Fibroblast of skin of right biceps (primary cell): Measurements from ENCODE around the gene TWNK.
"Not testable (repeated sequence)": the region's sequence is repeated elsewhere in the genome, so short reads cannot be mapped to it uniquely, and the experiment has no call there.

Experiments
- DNase-seq: peaks from one replicate; pipeline ENCODE4 v3.0.0-alpha.2; 2013

The TWNK gene

DNA sequence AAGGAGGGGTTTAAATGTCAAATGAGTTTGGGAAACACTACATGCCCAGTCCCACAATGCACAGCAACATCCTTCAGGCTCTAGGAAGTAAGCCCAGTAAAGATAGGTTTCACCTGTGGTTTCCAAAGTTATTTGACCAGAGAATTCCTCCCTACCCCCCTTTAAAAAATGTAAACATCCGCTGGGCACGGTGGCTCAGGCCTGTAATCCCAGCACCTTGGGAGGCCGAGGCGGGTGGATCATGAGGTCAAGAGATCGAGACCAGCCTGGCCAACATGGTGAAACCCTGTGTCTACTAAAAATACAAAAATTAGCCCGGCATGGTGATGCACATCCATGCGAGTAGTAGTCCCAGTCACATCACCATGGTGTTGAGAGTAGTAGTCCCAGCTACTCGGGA lies 11.9 kb upstream of the TWNK start:
- not testable (repeated sequence) for DNase-seq

DNA sequence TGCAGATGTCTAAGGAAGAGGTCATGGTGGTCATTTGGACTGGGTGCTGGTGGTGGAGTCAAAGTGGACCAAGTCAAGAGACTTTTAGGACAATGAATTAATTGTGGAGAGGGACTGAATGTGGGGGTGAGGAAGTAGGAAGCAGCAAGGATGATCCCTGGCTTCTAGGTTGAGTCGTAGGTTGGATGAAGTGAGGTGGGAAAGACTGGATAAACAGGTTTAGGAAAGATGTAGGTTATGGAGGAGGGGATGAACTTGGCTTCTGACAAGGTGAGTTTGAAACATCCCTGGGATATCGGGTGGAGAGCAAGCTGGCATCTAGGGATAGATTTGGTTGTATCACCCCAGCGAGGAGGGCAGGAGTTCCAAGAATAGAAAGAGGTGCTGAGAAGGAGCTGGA lies 10.4 kb upstream of the TWNK start:
- no peak for DNase-seq

DNA sequence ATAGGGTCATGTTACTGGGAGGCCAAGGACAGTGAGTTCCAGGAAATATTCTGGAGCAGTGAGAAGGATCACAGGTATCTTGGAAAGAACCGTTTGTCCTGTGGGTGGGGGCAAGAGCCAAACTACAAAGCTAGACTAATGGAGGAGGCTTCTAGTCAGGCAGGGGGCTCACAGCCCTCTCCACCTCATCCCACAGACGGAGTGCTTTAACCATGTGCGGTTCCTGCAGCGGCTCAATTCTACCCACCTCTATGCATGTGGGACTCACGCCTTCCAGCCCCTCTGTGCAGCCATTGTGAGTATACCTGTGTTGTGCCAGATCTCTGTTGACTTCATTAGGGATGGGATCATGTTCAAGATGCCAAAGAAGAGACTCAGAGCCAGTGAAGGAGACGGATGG lies 9.9 kb upstream of the TWNK start:
- no peak for DNase-seq

DNA sequence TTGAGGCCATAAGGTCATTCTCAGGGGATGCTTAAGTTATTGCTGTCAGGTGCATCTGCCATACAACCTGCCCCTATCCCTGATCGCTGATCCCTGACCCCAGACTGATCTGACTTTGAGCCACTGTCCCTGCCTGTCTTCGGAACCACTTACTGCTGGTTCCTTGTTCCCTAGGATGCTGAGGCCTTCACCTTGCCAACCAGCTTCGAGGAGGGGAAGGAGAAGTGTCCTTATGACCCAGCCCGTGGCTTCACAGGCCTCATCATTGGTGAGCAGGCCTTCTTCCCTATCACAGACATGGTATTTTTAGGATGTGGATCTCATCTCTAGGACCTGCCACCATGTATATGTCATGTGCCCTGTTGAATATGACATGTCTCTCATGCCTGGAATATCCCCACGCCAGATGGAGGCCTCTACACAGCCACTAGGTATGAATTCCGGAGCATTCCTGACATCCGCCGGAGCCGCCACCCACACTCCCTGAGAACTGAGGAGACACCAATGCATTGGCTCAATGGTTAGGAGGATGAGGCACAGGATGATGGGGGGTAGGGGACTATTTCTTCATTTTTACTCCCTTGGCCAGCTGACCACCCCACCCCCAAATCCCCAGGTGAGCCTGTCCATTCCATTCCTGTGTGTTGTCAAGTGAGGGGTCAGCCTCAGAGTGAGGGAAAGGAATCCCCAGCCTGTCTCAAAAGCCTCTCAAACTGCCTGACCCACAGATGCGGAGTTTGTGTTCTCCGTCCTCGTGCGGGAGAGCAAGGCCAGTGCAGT lies 9.0 kb upstream of the TWNK start:
- DNase-seq = no peak

DNA sequence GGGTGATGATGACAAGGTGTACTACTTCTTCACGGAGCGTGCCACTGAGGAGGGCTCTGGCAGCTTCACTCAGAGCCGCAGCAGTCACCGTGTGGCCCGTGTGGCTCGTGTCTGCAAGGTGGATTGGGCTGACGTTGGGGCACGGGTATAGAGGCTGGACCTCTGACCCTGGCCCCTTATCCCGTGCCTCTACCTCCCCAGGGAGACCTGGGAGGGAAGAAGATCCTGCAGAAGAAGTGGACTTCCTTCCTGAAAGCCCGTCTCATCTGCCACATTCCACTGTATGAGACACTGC lies 8.5 kb upstream of the TWNK start:
- no peak for DNase-seq

DNA sequence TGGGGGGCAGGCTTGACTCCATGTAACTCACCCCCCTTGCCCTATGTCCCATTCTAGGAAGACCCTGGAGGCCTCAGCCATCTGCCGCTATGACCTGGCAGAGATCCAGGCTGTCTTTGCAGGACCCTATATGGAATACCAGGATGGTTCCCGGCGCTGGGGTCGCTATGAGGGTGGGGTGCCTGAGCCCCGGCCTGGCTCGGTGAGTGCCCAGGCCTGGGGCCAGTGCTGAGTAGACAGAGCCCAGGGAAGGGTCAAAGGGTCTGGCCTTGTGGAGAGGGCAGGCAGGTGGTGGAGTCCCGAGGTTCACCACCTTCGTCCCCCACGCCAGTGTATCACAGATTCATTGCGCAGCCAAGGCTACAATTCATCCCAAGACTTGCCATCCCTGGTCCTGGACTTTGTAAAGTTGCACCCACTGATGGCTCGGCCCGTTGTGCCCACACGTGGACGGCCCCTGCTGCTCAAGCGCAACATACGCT lies 7.5 kb upstream of the TWNK start:
- no peak for DNase-seq

DNA sequence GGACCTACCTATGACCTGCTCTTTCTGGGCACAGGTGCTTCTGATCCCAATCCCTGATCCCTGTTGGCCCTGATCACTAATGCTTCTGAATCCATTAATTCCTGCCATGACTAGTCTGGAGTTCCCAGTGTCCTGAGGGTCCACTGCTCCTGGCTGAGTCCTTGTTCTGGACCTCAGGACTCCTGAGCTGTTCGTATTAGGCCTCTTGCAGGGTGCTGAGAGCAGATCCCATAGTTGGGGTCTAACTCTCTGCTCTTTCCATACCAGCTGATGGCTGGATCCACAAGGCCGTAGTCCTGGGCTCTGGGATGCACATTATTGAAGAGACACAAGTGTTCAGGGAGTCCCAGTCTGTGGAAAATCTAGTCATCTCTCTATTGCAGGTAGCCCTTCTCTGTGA lies 7.0 kb upstream of the TWNK start:
- DNase-seq = no peak

DNA sequence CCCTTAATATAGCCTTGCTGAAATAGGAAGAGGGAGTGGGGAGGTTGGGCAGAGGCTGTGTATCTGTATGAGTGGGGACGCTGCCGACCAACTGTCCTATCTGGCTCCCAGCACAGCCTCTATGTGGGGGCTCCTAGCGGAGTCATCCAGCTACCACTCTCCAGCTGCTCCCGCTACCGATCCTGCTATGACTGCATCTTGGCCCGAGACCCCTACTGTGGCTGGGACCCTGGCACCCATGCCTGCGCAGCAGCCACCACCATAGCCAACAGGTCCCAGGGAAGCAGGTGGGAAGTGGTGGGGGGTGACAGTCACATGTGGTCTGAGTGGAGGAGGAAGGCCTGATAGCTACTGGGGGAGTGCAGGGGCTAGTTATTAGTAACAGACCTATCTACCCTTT lies 6.6 kb upstream of the TWNK start:
- no peak for DNase-seq

DNA sequence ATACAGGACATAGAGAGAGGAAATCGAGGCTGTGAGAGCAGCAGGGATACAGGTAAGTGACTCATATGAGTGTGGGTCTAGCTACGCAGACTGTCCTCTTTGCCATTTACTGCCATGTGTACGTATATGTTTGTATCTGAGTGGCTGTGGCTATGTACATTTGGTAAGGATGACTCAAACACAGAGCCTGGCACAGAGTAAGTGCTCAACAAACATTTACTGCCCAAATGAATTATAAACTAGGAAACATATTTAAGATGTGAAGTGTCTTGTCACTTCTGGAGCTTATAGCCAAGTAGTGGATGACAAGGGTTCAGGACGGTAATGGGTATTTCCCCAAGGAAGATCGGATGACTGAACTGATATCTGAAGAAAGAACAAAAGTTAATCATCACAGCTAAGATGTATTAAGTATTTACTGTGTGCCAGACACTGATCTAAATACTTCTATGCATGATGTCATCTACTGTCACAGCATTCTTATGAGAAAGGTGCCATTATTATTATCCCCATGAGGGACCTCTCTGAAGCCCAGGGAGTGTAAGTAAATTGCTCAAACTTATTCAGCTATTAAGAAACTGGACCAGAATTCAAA lies 6.1 kb upstream of the TWNK start:
- no peak for DNase-seq

DNA sequence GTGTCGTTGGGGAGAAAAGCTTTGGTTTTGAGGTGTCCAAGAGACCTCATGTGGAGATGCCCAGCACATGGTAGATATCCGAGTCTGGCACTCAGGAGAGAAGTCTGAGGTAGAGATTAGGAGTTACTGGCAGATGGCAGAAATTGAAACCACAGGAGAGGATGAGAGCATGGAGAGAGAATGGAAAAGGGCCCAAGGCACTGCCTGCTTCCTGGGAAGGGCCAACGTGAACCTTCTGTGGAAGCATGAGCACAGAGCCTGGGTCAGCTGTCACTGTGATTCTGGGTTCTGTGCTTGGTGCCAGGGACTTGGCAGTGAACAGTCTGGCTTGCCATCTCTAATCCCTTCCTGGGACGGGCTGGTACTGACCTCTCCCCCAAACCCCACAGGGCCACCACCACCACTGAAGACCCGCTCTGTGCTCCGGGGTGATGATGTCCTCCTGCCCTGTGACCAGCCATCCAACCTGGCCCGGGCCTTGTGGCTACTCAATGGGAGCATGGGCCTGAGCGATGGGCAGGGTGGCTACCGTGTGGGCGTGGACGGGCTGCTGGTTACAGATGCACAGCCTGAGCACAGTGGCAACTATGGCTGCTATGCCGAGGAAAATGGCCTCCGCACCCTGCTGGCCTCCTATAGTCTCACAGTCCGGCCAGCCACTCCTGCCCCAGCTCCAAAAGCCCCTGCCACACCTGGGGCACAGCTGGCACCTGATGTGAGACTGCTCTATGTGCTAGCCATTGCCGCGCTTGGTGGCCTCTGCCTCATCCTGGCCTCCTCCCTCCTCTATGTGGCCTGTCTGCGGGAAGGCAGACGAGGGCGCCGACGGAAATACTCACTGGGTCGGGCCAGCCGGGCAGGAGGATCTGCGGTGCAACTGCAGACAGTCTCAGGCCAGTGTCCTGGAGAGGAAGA lies 4.2 kb upstream of the TWNK start:
- no peak for DNase-seq

DNA sequence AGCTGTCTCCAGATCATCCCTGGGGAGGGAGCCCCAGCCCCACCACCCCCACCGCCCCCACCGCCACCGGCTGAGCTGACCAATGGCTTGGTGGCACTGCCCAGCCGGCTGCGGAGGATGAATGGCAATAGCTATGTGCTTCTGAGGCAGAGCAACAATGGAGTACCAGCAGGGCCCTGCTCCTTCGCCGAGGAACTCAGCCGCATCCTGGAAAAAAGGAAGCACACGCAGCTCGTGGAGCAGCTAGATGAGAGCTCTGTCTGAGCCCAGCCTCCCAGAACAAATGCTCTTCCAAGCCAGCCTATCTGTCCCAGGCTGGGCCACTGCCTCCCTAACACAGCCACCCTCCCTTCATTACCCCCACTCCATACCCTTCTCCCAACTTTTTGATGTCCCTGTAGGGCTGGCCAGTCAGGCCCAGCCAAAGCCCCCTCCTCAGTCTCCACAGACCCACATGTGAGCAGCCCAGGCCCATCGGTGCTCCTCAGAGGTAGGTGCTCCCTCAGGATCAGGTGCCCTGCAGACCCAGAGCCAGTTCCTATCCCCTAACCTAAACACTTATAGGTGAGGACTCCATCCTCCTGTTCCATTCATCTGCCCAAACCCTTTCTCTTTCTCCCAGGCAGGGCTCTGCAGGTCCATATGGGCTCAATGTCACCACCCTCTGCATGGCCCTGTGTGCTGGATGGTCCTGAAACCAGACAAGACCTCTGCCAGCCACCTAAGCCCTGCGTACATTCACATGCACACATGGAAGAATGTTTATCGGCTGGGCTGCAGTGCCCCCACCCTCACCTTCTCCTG lies 3.3 kb upstream of the TWNK start:
- no peak for DNase-seq

DNA sequence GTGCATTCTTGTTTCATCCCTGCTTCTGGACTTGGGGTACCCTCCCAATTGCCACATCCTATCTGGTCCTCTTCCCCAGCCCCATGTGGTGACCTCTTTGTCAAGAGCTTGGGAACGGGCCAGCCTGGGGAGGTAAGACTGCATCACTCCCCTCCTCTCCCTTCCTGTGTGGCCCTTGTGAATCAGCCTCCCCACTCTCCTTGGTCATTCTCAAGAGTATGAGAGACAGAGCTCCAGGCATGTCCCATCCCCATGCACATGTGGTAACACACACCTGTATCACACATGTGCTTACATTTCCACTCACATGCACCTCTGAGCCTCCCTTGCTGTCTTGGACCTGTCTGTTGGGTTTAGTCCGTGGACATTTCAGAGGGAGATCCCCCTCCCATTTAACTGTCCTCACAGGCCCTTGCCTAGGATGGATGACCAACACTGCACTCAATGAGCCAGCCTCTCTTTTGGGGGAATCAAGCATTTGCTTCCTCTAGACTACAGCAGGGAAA lies 2.6 kb upstream of the TWNK start:
- no peak for DNase-seq

DNA sequence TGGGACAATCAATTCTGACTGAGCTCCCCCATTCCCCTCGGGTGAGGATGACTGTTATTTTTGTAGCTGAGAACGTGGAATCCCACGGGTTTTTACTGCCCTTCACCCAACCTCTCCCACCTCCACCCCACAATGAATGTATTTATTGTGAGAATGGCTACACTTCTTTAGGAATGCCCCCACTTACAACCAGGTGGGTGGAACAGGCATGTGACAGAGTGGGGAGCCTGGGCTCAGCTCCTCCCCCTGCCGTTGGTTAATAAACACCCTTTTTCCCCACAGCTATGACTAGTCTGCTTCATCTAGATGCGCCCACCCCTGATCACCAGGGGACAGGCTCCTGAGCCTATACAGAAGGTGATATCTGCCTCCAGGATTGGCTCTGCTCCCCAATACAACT lies 2.0 kb upstream of the TWNK start:
- DNase-seq = no peak

DNA sequence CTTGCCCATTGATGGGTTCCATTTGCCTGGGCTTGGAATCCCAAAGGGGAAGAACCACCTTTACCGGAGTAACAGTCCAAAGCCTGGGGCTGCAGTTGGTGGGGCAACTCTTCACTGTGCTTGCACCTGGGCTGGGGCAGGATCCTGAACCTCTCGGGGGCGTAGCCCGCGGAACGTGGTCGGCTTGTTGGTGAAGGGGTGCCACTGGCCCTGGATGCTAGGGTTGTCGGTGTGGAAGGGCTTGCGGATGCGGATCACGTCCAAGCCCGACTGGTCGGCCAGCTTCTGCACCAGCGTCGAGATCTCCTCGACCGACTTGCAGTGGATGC lies 756 bp upstream of the TWNK start:
- no peak for DNase-seq

DNA sequence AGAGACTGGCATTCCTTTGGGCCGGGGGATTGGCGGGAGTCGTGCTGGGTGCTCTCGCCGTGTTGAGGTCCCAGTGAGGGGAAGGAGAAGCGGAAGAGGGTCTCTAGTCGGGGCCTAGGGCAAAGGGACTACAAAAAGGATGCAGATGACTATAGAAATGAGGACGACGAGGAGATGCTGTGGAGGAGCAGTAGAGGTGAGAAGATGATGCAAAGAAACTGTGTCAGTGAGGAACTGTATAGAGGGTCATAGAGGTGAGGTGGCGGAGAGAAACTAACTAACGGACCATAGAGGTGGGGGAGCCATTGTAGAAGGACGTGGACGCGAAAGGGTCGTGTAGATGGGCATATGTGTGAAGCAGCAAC lies 324 bp downstream of the TWNK start:
- no peak for DNase-seq

DNA sequence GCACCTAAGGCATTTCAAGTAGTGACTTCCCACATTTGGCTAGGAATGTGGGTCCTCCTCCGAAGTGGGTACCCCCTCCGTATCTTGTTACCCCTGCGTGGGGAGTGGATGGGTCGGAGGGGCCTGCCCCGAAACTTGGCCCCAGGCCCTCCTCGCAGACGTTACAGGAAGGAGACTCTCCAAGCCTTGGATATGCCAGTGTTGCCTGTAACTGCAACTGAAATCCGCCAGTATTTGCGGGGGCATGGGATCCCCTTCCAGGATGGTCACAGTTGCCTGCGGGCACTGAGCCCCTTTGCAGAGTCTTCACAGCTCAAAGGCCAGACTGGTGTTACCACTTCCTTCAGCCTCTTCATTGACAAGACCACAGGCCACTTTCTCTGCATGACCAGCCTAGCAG lies 823 bp downstream of the TWNK start:
- no peak for DNase-seq

DNA sequence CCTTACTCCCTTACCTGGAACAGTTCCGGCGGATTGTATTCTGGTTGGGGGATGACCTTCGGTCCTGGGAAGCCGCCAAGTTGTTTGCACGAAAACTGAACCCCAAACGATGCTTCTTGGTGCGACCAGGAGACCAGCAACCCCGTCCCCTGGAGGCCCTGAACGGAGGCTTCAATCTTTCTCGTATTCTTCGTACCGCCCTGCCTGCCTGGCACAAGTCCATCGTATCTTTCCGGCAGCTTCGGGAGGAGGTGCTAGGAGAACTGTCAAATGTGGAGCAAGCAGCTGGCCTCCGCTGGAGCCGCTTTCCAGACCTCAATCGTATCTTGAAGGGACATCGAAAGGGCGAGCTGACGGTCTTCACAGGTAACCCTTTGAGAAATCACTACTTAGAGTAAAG lies 1.7 kb downstream of the TWNK start:
- DNase-seq = no peak

DNA sequence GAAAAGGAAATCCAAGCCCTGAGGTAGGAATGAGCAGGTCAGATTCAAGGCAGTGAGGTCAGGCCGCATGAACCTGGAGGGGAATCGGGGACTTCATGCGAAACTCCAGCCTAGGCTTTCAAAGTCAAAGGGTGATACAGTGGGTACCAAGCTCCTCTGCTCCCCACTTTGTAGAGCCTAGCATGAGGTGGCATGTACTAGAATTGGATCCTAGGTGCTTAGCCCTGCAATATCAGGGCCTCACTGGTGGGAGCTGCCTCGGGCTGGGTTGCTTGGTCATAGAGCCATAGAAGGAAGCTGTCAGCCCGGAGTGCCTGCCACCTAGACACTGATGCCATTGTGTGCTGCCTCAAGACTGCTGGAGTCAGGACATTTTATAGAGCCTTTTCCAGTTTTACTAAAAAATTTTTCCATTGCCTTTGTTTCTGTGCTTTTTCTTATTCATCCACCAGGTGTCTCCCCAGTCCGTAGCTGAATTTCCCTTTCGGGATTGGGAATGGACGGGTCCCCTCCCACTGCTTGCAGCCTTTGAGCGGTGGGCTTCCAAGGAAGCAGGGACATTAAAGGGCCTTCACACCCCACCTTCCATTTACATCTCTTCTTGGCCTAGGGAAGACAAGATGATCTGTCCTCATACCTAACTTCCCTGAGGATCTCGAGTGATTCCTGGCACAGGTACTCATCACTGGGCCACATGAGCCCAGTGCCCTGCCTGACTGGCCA lies 6.8 kb downstream of the TWNK start:
- peak; percentile 58 for DNase-seq

DNA sequence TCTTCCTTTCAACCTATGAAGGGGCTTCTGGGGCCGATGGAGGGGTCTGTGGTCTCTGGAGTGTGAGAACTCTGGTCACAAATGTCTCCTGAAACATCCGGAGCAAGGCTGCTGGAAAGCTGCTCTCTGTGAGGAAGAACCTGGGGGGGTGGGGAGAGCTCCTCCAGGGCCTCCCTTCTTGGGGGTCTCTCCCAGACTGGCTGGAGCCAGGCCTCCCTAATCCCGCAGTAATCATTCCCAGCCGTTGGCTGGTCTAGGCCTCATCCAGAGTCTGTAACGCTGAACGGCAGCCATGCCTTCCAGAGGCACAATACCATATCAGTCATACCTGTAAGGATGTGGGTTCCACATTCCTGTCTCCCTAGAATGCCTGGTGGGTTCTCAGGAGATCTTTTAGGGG lies 7.8 kb downstream of the TWNK start:
- peak; percentile 67 for DNase-seq

DNA sequence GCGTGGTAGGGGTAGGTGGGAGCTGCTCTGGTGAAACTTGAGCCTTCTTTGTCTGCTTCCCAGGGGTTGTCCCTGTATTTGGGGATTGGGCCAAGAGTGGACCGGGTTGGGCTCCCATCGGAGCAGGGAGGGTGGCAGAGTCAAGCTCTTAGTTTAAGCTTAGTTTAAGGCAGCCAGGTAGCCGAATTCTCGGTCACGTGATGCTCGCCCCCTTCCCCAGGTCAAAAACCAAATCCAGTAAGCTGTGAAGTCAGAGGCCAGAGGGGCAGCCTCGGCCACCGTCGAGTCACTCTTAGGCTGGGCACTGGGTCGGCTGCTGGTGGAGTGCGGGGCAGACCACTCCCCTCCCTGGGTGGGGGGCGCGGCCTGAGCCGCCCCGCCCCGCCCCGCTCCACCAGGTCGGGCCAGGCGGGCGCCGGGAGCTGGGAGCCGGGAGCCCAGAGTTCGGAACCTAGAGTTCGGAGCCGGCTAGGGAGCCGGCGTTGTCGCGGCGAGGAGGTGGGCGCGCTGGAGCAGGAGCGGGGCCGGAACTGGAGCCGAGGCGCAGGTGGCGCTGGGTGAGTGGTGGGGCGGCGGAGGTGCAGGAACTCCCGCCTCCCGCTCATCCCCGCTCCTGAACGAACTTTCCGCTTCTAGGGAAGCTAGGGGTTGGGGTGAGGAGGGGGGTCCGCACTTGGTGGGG lies 9.5 kb downstream of the TWNK start:
- DNase-seq = peak; percentile 13

DNA sequence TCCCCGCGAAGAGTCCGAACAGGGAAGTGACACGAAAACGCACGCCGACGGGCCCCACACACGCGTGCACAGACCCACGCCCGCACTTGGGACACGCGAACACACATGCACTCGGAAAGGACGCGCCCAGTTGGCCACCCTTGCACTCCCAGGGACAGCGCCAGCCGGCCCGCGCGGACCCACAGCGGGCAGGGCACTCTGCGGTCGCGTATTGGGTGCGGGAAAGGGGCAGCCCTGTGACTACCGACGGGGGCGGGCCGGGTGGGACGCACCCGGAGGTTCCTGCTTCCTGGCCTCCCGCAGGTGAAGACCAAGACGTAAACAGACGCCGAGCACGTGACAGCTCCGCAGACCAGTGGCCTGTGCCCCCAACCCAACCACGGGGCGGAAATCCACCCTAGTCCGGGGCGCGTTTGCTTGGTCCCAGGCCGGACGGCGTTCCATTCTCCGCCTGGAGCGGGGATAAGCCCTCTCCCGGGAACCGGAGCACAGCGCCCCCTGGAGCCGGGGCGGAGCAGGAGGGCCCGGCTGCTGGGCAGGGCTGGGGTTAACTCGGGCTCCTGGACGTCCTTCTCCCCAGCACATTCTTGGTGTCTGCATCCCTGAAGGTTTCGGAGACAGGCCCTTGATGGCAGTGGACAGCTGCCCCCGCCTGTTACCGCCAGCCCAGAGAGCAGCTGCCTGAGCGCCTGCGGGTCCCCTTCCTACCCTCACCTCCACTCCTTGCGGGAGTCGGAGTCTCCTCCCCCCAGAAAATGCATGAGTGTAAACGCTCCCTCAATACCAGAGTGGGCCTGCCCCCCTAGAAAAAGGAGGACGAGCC lies 10.2 kb downstream of the TWNK start:
- peak; percentile 77 for DNase-seq
